Measurements from ENCODE around the gene RASA4B.

Gene RASA4B

GRCh38 chr7:102453319-102453718 is 64.3 kb downstream of the RASA4B start:
- DNase-seq (ENCODE audit: low spot score): no peak

GRCh38 chr7:102452451-102452850 is 65.1 kb downstream of the RASA4B start:
- no peak for DNase-seq (ENCODE audit: low spot score)

- no peak for DNase-seq (ENCODE audit: low spot score)
These were observed 66.1 kb downstream of the RASA4B start for GRCh38 chr7:102451371-102452054.

GRCh38 chr7:102450242-102450641 is 67.3 kb downstream of the RASA4B start:
- DNase-seq (ENCODE audit: low spot score): peak; percentile 51

GRCh38 chr7:102449136-102449535 is 68.4 kb downstream of the RASA4B start:
- DNase-seq (ENCODE audit: low spot score): no peak

- DNase-seq (ENCODE audit: low spot score): no peak
These were observed 70.3 kb downstream of the RASA4B start for GRCh38 chr7:102447311-102447710.

- no peak for DNase-seq (ENCODE audit: low spot score)
These were observed 71.0 kb downstream of the RASA4B start for GRCh38 chr7:102446387-102447156.

GRCh38 chr7:102445674-102446071 is 71.9 kb downstream of the RASA4B start:
- no peak for DNase-seq (ENCODE audit: low spot score)

- no peak for DNase-seq (ENCODE audit: low spot score)
These were observed 72.5 kb downstream of the RASA4B start for GRCh38 chr7:102444961-102445673.

- DNase-seq (ENCODE audit: low spot score): no peak
These were observed 77.4 kb downstream of the RASA4B start for GRCh38 chr7:102439963-102440795.

GRCh38 chr7:102436118-102436517 is 81.5 kb downstream of the RASA4B start:
- DNase-seq (ENCODE audit: low spot score): no peak

- peak; percentile 13 for DNase-seq (ENCODE audit: low spot score)
These were observed 83.5 kb downstream of the RASA4B start for GRCh38 chr7:102434039-102434486.

GRCh38 chr7:102433219-102434038 is 84.1 kb downstream of the RASA4B start, which contains the start of gene ORAI2:
Gene ORAI2 (plus strand): TSS chr7:102433575. CDS start chr7:102438957, 5,382 bp downstream.
- DNase-seq (ENCODE audit: low spot score): peak; percentile 84
